Measurements from ENCODE around the gene NRCAM.

DNA sequence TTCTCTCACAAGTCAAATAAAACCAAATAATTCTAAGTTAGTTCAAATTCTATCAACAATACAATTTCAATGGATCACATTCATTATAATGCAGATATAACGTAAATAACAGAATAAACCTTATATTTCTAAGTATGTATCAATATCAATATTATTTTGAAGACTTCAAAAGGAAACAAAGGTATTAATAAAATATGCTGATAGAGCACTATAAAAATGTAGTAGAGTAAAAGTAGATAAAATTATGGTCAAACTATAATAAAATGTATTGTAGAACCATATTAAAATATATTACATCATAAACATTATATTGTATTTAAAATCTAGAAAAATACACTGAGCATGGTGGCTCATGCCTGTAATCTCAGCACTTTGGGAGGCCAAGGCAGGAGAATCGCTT, 23.5 kb upstream of the NRCAM start:
- no peak for TF ChIP-seq ZNF219 (CRISPR knock-in tag; IDR thresholded peaks at IDR 0.05; ENCODE audit: borderline replicate concordance)
- TF ChIP-seq, protein P1, sequence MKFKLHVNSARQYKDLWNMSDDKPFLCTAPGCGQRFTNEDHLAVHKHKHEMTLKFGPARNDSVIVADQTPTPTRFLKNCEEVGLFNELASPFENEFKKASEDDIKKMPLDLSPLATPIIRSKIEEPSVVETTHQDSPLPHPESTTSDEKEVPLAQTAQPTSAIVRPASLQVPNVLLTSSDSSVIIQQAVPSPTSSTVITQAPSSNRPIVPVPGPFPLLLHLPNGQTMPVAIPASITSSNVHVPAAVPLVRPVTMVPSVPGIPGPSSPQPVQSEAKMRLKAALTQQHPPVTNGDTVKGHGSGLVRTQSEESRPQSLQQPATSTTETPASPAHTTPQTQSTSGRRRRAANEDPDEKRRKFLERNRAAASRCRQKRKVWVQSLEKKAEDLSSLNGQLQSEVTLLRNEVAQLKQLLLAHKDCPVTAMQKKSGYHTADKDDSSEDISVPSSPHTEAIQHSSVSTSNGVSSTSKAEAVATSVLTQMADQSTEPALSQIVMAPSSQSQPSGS (CRISPR knock-in tag; IDR thresholded peaks at IDR 0.05; ENCODE audit: borderline replicate concordance, low read depth) = no peak
- TF ChIP-seq CTCF (IDR thresholded peaks at IDR 0.05) = no peak
- no peak for TF ChIP-seq NR2C2 (CRISPR knock-in tag; IDR thresholded peaks at IDR 0.05)
- no peak for TF ChIP-seq ZNF281 (CRISPR knock-in tag; IDR thresholded peaks at IDR 0.05)
- TF ChIP-seq ZNF121 (CRISPR knock-in tag; IDR thresholded peaks at IDR 0.05) = no peak
- TF ChIP-seq TEAD1 (CRISPR knock-in tag; IDR thresholded peaks at IDR 0.05) = no peak
- TF ChIP-seq JUN (CRISPR knock-in tag; IDR thresholded peaks at IDR 0.05) = no peak
- TF ChIP-seq, protein P2, sequence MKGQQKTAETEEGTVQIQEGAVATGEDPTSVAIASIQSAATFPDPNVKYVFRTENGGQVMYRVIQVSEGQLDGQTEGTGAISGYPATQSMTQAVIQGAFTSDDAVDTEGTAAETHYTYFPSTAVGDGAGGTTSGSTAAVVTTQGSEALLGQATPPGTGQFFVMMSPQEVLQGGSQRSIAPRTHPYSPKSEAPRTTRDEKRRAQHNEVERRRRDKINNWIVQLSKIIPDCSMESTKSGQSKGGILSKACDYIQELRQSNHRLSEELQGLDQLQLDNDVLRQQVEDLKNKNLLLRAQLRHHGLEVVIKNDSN (CRISPR knock-in tag; IDR thresholded peaks at IDR 0.05) = no peak
- no peak for TF ChIP-seq ETV6 (CRISPR knock-in tag; IDR thresholded peaks at IDR 0.05)
- TF ChIP-seq TCF7 (CRISPR knock-in tag; IDR thresholded peaks at IDR 0.05; ENCODE audit: low read depth) = no peak
- no peak for TF ChIP-seq ELF4 (CRISPR knock-in tag; IDR thresholded peaks at IDR 0.05; ENCODE audit: low read depth)
